ENCODE data around the gene TPPP3. TPM values are rescaled to one million over a fixed set of nuclear protein-coding genes. Genes with fewer than 3 reads are reported as not detected.

The TPPP3 gene
- total and polyA plus RNA-seq, 2 donors (not counting 3 experiments of a cell fraction or from before 2014, with no cell fraction given) = 0.33 to 1.3 TPM

GRCh38 chr16:67441271-67441753 is 48.0 kb upstream of the TPPP3 start:
- dilution Hi-C loops (cut with MboI; ENCODE audit: extremely low pct_ligation_motif_present, low sequenced_read_pairs) = no loop called here
- intact Hi-C loops (cut with micrococcal nuclease) = no loop called here

GRCh38 chr16:67438824-67439393 is 45.6 kb upstream of the TPPP3 start:
- Histone ChIP-seq H3K79me2 (ENCODE audit: control insufficient read depth, insufficient read depth, low read length) (no peaks in the 10 kb centered on the region), H3K27ac (ENCODE audit: insufficient read depth, low read depth, low read length) (no peak overlapping the region), H3K9me3 (replicated peaks; ENCODE audit: control insufficient read depth, insufficient read depth, low read length) (no peaks in the 10 kb centered on the region), H3K4me3 (replicated peaks in 1 of 3; ENCODE audit: insufficient read depth in 1 of 3, low read depth in 1 of 3, low read length in 3 of 3) (no peak overlapping the region), H4K20me1 (replicated peaks; ENCODE audit: control insufficient read depth, extremely low read depth, insufficient read depth, low read length) (no peaks in the 10 kb centered on the region), H3K9ac (replicated peaks; ENCODE audit: extremely low read depth, insufficient read depth, low read length) (no peak overlapping the region), H3K9me1 (replicated peaks; ENCODE audit: control insufficient read depth, extremely low read depth, insufficient read depth, low read length) (no peaks in the 10 kb centered on the region), H3K27me3 (ENCODE audit: control insufficient read depth in 2 of 2, insufficient read depth in 2 of 2, low read length in 2 of 2) (no peaks in the 10 kb centered on the region), H3K36me3 (ENCODE audit: control insufficient read depth in 2 of 2, extremely low read depth in 1 of 2, insufficient read depth in 2 of 2, low read length in 2 of 2) (peaks cover 0 to 28% of the 10 kb centered on the region in 2 experiments), H3K4me1 (ENCODE audit: control insufficient read depth, extremely low read depth, insufficient read depth, low read length) (no peaks in the 10 kb centered on the region), H3K4me2 (ENCODE audit: insufficient read depth, low read length) (no peak overlapping the region), H2AFZ (ENCODE audit: low read depth, low read length) (no peak overlapping the region)
- BruUV-seq (replicated peaks) = no TSS peak
- POLR2A ChIA-PET = no interaction called here
- CTCF ChIA-PET = interaction anchor here (1.4 to 6.8 kb wide), 3 partner anchors 9 to 27 kb away, joined by 5 to 53 read pairs (median 6); no protein-coding TSS in a partner anchor
- intact Hi-C loops (cut with micrococcal nuclease) = no loop called here
- FAIRE-seq = no peak
- TF ChIP-seq FOS (IDR thresholded peaks at IDR 0.05; ENCODE audit: borderline replicate concordance, insufficient read depth, low read length) (no peak), MYC (IDR thresholded peaks at IDR 0.05; ENCODE audit: low read depth, low read length) (no peak), JUN (IDR thresholded peaks at IDR 0.05; ENCODE audit: borderline replicate concordance, insufficient read depth, insufficient read length, low read depth) (no peak), GATA2 (IDR thresholded peaks at IDR 0.05; ENCODE audit: insufficient read depth, insufficient read length, low read depth, low read length) (no peak), POLR2AphosphoS5 (IDR thresholded peaks at IDR 0.05; ENCODE audit: insufficient read depth, low read depth, low read length) (no peak)
- DNase-seq (ENCODE audit: low read depth, low spot score) = no peak
- dilution Hi-C loops (cut with MboI; ENCODE audit: extremely low pct_ligation_motif_present, low sequenced_read_pairs) = no loop called here

More at GRCh38 chr16:67441271-67441753, 48.0 kb upstream of the TPPP3 start:
- FAIRE-seq = no peak
- ChIA-PET CTCF (interaction anchor here (0.5 to 6.8 kb wide), 5 partner anchors 10 to 48 kb away, joined by 3 to 53 read pairs (median 4); partner anchors contain the start of gene HSD11B2), POLR2A (no interaction called here)
- Histone ChIP-seq H3K9ac (replicated peaks; ENCODE audit: extremely low read depth, insufficient read depth, low read length) (no peak overlapping the region), H3K9me3 (replicated peaks; ENCODE audit: control insufficient read depth, insufficient read depth, low read length) (no peaks in the 10 kb centered on the region), H3K27me3 (ENCODE audit: control insufficient read depth in 2 of 2, insufficient read depth in 2 of 2, low read length in 2 of 2) (no peaks in the 10 kb centered on the region), H3K4me1 (ENCODE audit: control insufficient read depth, extremely low read depth, insufficient read depth, low read length) (no peaks in the 10 kb centered on the region), H3K27ac (ENCODE audit: insufficient read depth, low read depth, low read length) (no peak overlapping the region), H3K4me2 (ENCODE audit: insufficient read depth, low read length) (no peak overlapping the region), H3K9me1 (replicated peaks; ENCODE audit: control insufficient read depth, extremely low read depth, insufficient read depth, low read length) (no peaks in the 10 kb centered on the region), H3K79me2 (ENCODE audit: control insufficient read depth, insufficient read depth, low read length) (no peaks in the 10 kb centered on the region), H3K36me3 (ENCODE audit: control insufficient read depth in 2 of 2, extremely low read depth in 1 of 2, insufficient read depth in 2 of 2, low read length in 2 of 2) (peaks cover 0 to 34% of the 10 kb centered on the region in 2 experiments), H4K20me1 (replicated peaks; ENCODE audit: control insufficient read depth, extremely low read depth, insufficient read depth, low read length) (no peaks in the 10 kb centered on the region), H2AFZ (ENCODE audit: low read depth, low read length) (no peak overlapping the region), H3K4me3 (replicated peaks in 1 of 3; ENCODE audit: insufficient read depth in 1 of 3, low read depth in 1 of 3, low read length in 3 of 3) (no peak overlapping the region)
- TF ChIP-seq MYC (IDR thresholded peaks at IDR 0.05; ENCODE audit: low read depth, low read length) = no peak
- TF ChIP-seq FOS (IDR thresholded peaks at IDR 0.05; ENCODE audit: borderline replicate concordance, insufficient read depth, low read length) = no peak
- no peak for TF ChIP-seq JUN (IDR thresholded peaks at IDR 0.05; ENCODE audit: borderline replicate concordance, insufficient read depth, insufficient read length, low read depth)
- TF ChIP-seq POLR2AphosphoS5 (IDR thresholded peaks at IDR 0.05; ENCODE audit: insufficient read depth, low read depth, low read length) = no peak
- DNase-seq (ENCODE audit: low read depth, low spot score) = no peak
- no TSS peak for BruUV-seq (replicated peaks)

Measured in endothelial cell of umbilical vein (primary cell).